ENCODE results near the gene GLP2R.

The GLP2R gene

DNA sequence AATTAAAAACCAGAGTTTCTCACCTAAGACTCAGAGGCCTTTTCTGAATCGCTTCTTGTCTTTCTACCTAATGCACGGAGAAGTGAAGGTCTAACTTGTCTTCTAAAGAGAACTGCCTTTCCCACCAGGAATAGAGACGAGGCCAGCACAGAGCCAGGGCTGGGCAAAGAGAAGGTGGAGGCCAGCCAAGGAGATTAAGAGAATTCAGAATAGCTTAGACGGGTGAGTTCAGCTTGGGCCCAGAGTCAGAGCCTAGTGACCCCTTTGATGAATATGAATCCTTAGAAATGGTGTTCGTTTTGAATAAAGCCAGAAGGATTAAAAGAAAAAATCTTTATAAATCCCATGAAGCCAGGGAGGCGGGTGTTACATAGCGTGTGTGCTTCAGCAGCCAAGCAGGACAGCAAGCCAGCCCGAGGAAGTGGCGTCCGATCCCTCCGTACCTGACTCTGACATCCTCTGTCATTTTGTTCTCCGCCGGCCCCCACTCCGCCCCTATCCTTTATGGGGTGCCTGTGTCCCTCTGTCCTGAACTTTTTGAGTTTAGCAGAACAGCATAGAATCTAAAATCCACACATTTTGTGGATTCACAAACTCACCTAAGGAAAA is 11.3 kb upstream of the GLP2R start (continued):
- TF ChIP-seq, protein P1, sequence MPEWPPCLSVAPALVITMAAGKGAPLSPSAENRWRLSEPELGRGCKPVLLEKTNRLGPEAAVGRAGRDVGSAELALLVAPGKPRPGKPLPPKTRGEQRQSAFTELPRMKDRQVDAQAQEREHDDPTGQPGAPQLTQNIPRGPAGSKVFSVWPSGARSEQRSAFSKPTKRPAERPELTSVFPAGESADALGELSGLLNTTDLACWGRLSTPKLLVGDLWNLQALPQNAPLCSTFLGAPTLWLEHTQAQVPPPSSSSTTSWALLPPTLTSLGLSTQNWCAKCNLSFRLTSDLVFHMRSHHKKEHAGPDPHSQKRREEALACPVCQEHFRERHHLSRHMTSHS (tag by site-specific recombination; IDR thresholded peaks at IDR 0.05): no peak
- TF ChIP-seq SCRT1 (tag by site-specific recombination; IDR thresholded peaks at IDR 0.05; ENCODE audit: borderline replicate concordance) (no peak), KLF16 (tag by site-specific recombination; IDR thresholded peaks at IDR 0.05) (no peak), ZNF112 (tag by site-specific recombination; IDR thresholded peaks at IDR 0.05) (no peak)
- TF ChIP-seq, protein P2, sequence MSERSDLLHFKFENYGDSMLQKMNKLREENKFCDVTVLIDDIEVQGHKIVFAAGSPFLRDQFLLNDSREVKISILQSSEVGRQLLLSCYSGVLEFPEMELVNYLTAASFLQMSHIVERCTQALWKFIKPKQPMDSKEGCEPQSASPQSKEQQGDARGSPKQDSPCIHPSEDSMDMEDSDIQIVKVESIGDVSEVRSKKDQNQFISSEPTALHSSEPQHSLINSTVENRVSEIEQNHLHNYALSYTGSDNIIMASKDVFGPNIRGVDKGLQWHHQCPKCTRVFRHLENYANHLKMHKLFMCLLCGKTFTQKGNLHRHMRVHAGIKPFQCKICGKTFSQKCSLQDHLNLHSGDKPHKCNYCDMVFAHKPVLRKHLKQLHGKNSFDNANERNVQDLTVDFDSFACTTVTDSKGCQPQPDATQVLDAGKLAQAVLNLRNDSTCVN (tag by site-specific recombination; optimal IDR thresholded peaks at IDR 0.05): no peak

DNA sequence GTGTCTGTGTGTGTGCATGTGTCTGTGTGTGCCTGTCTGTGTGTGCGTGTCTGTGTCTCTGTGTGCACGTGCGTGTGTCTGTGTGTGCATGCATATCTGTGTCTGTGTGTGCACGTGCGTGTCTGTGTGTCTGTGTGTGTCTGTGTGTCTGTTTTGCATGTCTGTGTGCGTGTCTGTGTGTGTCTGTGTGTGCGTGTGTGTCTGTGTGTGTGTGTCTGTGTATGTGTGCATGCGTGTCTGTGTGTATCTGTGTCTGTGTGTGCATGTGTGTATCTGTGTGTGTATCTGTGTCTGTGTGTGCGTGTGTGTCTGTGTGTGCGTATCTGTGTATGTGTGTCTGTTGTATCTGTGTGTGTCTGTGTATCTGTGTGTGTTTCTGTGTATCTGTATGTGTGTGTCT is 9.3 kb upstream of the GLP2R start:
- CTCF ChIA-PET: no interaction called here
- Histone ChIP-seq H3K27ac (ENCODE audit: extremely low read depth, low read depth, low read length) (no peak overlapping the region), H3K4me1 (ENCODE audit: control insufficient read depth, insufficient read depth, low read length) (no peaks in the 10 kb centered on the region), H3K36me3 (ENCODE audit: control insufficient read depth in 2 of 2, insufficient read depth in 1 of 2, low read length in 2 of 2) (no peaks in the 10 kb centered on the region), H3K4me3 (ENCODE audit: low read depth, low read length) (no peak overlapping the region), H3K9me3 (ENCODE audit: control insufficient read depth, insufficient read depth, low read depth, low read length) (no peaks in the 10 kb centered on the region)
- POLR2A ChIA-PET: no interaction called here
- TF ChIP-seq MZF1 (tag by site-specific recombination; IDR thresholded peaks at IDR 0.05; ENCODE audit: borderline replicate concordance) (no peak), ZNF311 (tag by site-specific recombination; IDR thresholded peaks at IDR 0.05; ENCODE audit: borderline replicate concordance) (0 out of 2 replicates have a peak, but pooled peaks have one; percentile 26)
- TF ChIP-seq, protein P3, sequence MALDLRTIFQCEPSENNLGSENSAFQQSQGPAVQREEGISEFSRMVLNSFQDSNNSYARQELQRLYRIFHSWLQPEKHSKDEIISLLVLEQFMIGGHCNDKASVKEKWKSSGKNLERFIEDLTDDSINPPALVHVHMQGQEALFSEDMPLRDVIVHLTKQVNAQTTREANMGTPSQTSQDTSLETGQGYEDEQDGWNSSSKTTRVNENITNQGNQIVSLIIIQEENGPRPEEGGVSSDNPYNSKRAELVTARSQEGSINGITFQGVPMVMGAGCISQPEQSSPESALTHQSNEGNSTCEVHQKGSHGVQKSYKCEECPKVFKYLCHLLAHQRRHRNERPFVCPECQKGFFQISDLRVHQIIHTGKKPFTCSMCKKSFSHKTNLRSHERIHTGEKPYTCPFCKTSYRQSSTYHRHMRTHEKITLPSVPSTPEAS (tag by site-specific recombination; IDR thresholded peaks at IDR 0.05): peak; percentile 97
- TF ChIP-seq, protein P4, sequence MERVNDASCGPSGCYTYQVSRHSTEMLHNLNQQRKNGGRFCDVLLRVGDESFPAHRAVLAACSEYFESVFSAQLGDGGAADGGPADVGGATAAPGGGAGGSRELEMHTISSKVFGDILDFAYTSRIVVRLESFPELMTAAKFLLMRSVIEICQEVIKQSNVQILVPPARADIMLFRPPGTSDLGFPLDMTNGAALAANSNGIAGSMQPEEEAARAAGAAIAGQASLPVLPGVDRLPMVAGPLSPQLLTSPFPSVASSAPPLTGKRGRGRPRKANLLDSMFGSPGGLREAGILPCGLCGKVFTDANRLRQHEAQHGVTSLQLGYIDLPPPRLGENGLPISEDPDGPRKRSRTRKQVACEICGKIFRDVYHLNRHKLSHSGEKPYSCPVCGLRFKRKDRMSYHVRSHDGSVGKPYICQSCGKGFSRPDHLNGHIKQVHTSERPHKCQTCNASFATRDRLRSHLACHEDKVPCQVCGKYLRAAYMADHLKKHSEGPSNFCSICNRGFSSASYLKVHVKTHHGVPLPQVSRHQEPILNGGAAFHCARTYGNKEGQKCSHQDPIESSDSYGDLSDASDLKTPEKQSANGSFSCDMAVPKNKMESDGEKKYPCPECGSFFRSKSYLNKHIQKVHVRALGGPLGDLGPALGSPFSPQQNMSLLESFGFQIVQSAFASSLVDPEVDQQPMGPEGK (tag by site-specific recombination; IDR thresholded peaks at IDR 0.05): no peak

DNA sequence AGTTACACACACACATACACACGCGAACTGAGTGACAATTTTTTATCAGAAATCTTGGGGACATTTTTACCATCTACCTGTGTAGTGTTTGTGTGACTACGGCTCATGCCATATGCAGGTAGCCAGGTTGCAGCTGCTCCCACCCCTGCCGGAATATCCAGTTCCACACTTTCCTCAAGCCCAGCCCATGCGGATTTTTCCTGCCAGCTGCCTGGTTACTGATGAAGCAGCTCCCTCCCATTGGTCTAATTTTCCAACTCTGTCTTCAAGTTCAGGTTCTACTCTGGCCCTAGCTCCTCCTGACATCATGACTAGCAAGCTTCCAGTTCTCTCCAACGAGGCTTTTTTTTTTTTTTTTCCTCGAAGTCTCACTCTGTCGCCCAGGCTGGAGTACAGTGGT is 8.6 kb upstream of the GLP2R start:
- POLR2A ChIA-PET: interaction anchor here (0.6 kb wide), 1 partner anchor 205 kb away, joined by 3 read pairs; no protein-coding TSS in a partner anchor

More for the DNA sequence above, 8.6 kb upstream of the GLP2R start:
- CTCF ChIA-PET: interaction anchor here (0.6 to 1.2 kb wide), 3 partner anchors 88 to 1030 kb away, joined by 3 to 4 read pairs (median 3); no protein-coding TSS in a partner anchor
- Histone ChIP-seq H3K4me3 (ENCODE audit: low read depth, low read length) (no peak overlapping the region), H3K27ac (ENCODE audit: extremely low read depth, low read depth, low read length) (no peak overlapping the region), H3K36me3 (ENCODE audit: control insufficient read depth in 2 of 2, insufficient read depth in 1 of 2, low read length in 2 of 2) (no peaks in the 10 kb centered on the region), H3K9me3 (ENCODE audit: control insufficient read depth, insufficient read depth, low read depth, low read length) (no peaks in the 10 kb centered on the region), H3K4me1 (ENCODE audit: control insufficient read depth, insufficient read depth, low read length) (no peaks in the 10 kb centered on the region)
- TF ChIP-seq, protein P5, sequence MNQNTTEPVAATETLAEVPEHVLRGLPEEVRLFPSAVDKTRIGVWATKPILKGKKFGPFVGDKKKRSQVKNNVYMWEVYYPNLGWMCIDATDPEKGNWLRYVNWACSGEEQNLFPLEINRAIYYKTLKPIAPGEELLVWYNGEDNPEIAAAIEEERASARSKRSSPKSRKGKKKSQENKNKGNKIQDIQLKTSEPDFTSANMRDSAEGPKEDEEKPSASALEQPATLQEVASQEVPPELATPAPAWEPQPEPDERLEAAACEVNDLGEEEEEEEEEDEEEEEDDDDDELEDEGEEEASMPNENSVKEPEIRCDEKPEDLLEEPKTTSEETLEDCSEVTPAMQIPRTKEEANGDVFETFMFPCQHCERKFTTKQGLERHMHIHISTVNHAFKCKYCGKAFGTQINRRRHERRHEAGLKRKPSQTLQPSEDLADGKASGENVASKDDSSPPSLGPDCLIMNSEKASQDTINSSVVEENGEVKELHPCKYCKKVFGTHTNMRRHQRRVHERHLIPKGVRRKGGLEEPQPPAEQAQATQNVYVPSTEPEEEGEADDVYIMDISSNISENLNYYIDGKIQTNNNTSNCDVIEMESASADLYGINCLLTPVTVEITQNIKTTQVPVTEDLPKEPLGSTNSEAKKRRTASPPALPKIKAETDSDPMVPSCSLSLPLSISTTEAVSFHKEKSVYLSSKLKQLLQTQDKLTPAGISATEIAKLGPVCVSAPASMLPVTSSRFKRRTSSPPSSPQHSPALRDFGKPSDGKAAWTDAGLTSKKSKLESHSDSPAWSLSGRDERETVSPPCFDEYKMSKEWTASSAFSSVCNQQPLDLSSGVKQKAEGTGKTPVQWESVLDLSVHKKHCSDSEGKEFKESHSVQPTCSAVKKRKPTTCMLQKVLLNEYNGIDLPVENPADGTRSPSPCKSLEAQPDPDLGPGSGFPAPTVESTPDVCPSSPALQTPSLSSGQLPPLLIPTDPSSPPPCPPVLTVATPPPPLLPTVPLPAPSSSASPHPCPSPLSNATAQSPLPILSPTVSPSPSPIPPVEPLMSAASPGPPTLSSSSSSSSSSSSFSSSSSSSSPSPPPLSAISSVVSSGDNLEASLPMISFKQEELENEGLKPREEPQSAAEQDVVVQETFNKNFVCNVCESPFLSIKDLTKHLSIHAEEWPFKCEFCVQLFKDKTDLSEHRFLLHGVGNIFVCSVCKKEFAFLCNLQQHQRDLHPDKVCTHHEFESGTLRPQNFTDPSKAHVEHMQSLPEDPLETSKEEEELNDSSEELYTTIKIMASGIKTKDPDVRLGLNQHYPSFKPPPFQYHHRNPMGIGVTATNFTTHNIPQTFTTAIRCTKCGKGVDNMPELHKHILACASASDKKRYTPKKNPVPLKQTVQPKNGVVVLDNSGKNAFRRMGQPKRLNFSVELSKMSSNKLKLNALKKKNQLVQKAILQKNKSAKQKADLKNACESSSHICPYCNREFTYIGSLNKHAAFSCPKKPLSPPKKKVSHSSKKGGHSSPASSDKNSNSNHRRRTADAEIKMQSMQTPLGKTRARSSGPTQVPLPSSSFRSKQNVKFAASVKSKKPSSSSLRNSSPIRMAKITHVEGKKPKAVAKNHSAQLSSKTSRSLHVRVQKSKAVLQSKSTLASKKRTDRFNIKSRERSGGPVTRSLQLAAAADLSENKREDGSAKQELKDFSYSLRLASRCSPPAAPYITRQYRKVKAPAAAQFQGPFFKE (tag by site-specific recombination; IDR thresholded peaks at IDR 0.05; ENCODE audit: borderline replicate concordance): no peak
